ENCODE data around the gene SNRPD2. TPM values are rescaled to one million over a fixed set of nuclear protein-coding genes. Genes with fewer than 3 reads are reported as not detected.

Gene SNRPD2
- total and polyA plus RNA-seq, 3 experiments from 2014 or later: 738 to 1,016 (median 747) TPM

GRCh38 chr19:45677351-45678230 is 14.2 kb downstream of the SNRPD2 start:
- H3K4me1 ChIP-seq (ENCODE audit: insufficient read depth, low read length): peaks cover 19% of the 10 kb centered on the region
- DNase-seq: peak; percentile 66 to 81 (median 77)
- Mint-ChIP-seq H3K9me3 (no peaks in the 10 kb centered on the region), H3K4me3 (peak overlapping the region; percentile 83 to 92 (median 88)), H3K27ac (peak overlapping the region in 6 of 8 donors; percentile 24 to 89 (median 78)), H3K4me1 (peaks cover 14 to 28% (median 20%) of the 10 kb centered on the region in 3 donors), H3K27me3 (peaks cover 0 to 4% of the 10 kb centered on the region in 2 donors), H3K36me3 (peaks cover 0 to 3% (median 2%) of the 10 kb centered on the region in 3 donors)
- CTCF ChIA-PET: interaction anchor here (1.1 to 8.6 kb wide), 4 partner anchors 8 to 36 kb away, joined by 3 to 107 read pairs (median 5); partner anchors contain the start of genes GIPR, QPCTL and SNRPD2
- H3K36me3 ChIP-seq (ENCODE audit: insufficient read depth, low read length): no peaks in the 10 kb centered on the region
- no peaks in the 10 kb centered on the region for H3K9me3 ChIP-seq (ENCODE audit: low read length)
- H3K4me3 ChIP-seq (ENCODE audit: low read length): peak overlapping the region; percentile 59
- no peak overlapping the region for H3K27ac ChIP-seq (ENCODE audit: low read depth, low read length)
- POLR2A ChIA-PET: interaction anchor here (0.5 to 1.7 kb wide), 4 partner anchors 15 to 105 kb away, joined by 3 to 12 read pairs (median 4); partner anchors contain the start of genes DMPK, QPCTL and SNRPD2
- no peaks in the 10 kb centered on the region for H3K27me3 ChIP-seq (ENCODE audit: insufficient read depth, low read length, poor library complexity, severe bottlenecking)

- Histone ChIP-seq H3K27ac (ENCODE audit: low read depth, low read length) (no peak overlapping the region), H3K27me3 (ENCODE audit: insufficient read depth, low read length, poor library complexity, severe bottlenecking) (no peaks in the 10 kb centered on the region), H3K36me3 (ENCODE audit: insufficient read depth, low read length) (no peaks in the 10 kb centered on the region), H3K4me3 (ENCODE audit: low read length) (peak overlapping the region; percentile 59), H3K9me3 (ENCODE audit: low read length) (no peaks in the 10 kb centered on the region), H3K4me1 (ENCODE audit: insufficient read depth, low read length) (peaks cover 16% of the 10 kb centered on the region)
- Mint-ChIP-seq H3K27ac (peak overlapping the region in 5 of 8 donors; percentile 17 to 70 (median 47)), H3K27me3 (peaks cover 0 to 4% of the 10 kb centered on the region in 2 donors), H3K4me3 (peak overlapping the region; percentile 68 to 90 (median 82)), H3K4me1 (peaks cover 11 to 25% (median 17%) of the 10 kb centered on the region in 3 donors), H3K9me3 (no peaks in the 10 kb centered on the region), H3K36me3 (peaks cover 0 to 3% (median 3%) of the 10 kb centered on the region in 3 donors)
- POLR2A ChIA-PET: interaction anchor here (1.5 to 1.7 kb wide), 2 partner anchors 16 to 36 kb away, joined by 3 to 12 read pairs; partner anchors contain the start of genes QPCTL and SNRPD2
- DNase-seq: peak; percentile 35 to 75 (median 49)
- CTCF ChIA-PET: interaction anchor here (1.1 to 8.6 kb wide), 3 partner anchors 9 to 35 kb away, joined by 3 to 107 read pairs (median 5); partner anchors contain the start of genes GIPR, QPCTL and SNRPD2
Measured at GRCh38 chr19:45676851-45677263, 14.9 kb downstream of the SNRPD2 start.

- DNase-seq: no peak
- POLR2A ChIA-PET: interaction anchor here (0.7 kb wide), 1 partner anchor 1037 kb away, joined by 9 read pairs; no protein-coding TSS in a partner anchor
- Mint-ChIP-seq H3K9me3 (no peaks in the 10 kb centered on the region), H3K4me1 (peaks cover 15 to 28% (median 15%) of the 10 kb centered on the region in 3 donors), H3K27me3 (peaks cover 0 to 10% of the 10 kb centered on the region in 2 donors), H3K27ac (no peak overlapping the region), H3K4me3 (peak overlapping the region in 3 of 7 donors; percentile 3 to 45 (median 32)), H3K36me3 (peaks cover 0 to 3% (median 3%) of the 10 kb centered on the region in 3 donors)
- no peaks in the 10 kb centered on the region for H3K9me3 ChIP-seq (ENCODE audit: low read length)
- no peaks in the 10 kb centered on the region for H3K27me3 ChIP-seq (ENCODE audit: insufficient read depth, low read length, poor library complexity, severe bottlenecking)
- H3K36me3 ChIP-seq (ENCODE audit: insufficient read depth, low read length): no peaks in the 10 kb centered on the region
- CTCF ChIA-PET: interaction anchor here (0.6 to 8.6 kb wide), 5 partner anchors 8 to 218 kb away, joined by 3 to 107 read pairs (median 3); partner anchors contain the start of genes QPCTL and SNRPD2
- peaks cover 14% of the 10 kb centered on the region for H3K4me1 ChIP-seq (ENCODE audit: insufficient read depth, low read length)
- no peak overlapping the region for H3K4me3 ChIP-seq (ENCODE audit: low read length)
- no peak overlapping the region for H3K27ac ChIP-seq (ENCODE audit: low read depth, low read length)
Measured at GRCh38 chr19:45674946-45675345, 16.8 kb downstream of the SNRPD2 start.

- ChIA-PET POLR2A (interaction anchor here (1.6 kb wide), 1 partner anchor 22 kb away, joined by 3 read pairs; the partner anchor contains the start of gene QPCTL), CTCF (interaction anchor here (1.2 to 3.0 kb wide), 3 partner anchors 10 to 28 kb away, joined by 3 to 12 read pairs (median 6); partner anchors contain the start of gene QPCTL)
- H3K4me1 Mint-ChIP-seq: peaks cover 24 to 39% (median 27%) of the 10 kb centered on the region in 3 donors
- no peaks in the 10 kb centered on the region for H3K36me3 ChIP-seq (ENCODE audit: insufficient read depth, low read length)
- no peaks in the 10 kb centered on the region for H3K27me3 ChIP-seq (ENCODE audit: insufficient read depth, low read length, poor library complexity, severe bottlenecking)
- peak overlapping the region; percentile 24 for H3K27ac ChIP-seq (ENCODE audit: low read depth, low read length)
- no peak overlapping the region for H3K4me3 ChIP-seq (ENCODE audit: low read length)
- H3K9me3 Mint-ChIP-seq: no peaks in the 10 kb centered on the region
- peaks cover 0 to 12% of the 10 kb centered on the region in 2 donors for H3K27me3 Mint-ChIP-seq
- H3K4me3 Mint-ChIP-seq: peak overlapping the region in 6 of 7 donors; percentile 19 to 65 (median 32)
- peaks cover 0 to 7% (median 3%) of the 10 kb centered on the region in 3 donors for H3K36me3 Mint-ChIP-seq
- H3K9me3 ChIP-seq (ENCODE audit: low read length): no peaks in the 10 kb centered on the region
- H3K27ac Mint-ChIP-seq: peak overlapping the region in 1 of 8 donors; percentile 17
- peak; percentile 24 to 61 (median 41) for DNase-seq
- peaks cover 20% of the 10 kb centered on the region for H3K4me1 ChIP-seq (ENCODE audit: insufficient read depth, low read length)
Measured at GRCh38 chr19:45670670-45671453, 20.9 kb downstream of the SNRPD2 start.

- DNase-seq: peak in 3 of 5 donors; percentile 24 to 59 (median 45)
- Mint-ChIP-seq H3K9me3 (no peaks in the 10 kb centered on the region), H3K27me3 (peaks cover 9 to 12% of the 10 kb centered on the region in 2 donors), H3K36me3 (peaks cover 0 to 7% (median 3%) of the 10 kb centered on the region in 3 donors), H3K4me3 (peak overlapping the region; percentile 87 to 96 (median 92)), H3K27ac (peak overlapping the region; percentile 44 to 97 (median 90)), H3K4me1 (peaks cover 24 to 39% (median 27%) of the 10 kb centered on the region in 3 donors)
- Histone ChIP-seq H3K27me3 (ENCODE audit: insufficient read depth, low read length, poor library complexity, severe bottlenecking) (no peaks in the 10 kb centered on the region), H3K27ac (ENCODE audit: low read depth, low read length) (peak overlapping the region; percentile 86), H3K4me3 (ENCODE audit: low read length) (peak overlapping the region; percentile 91), H3K4me1 (ENCODE audit: insufficient read depth, low read length) (peaks cover 20% of the 10 kb centered on the region), H3K9me3 (ENCODE audit: low read length) (no peaks in the 10 kb centered on the region), H3K36me3 (ENCODE audit: insufficient read depth, low read length) (no peaks in the 10 kb centered on the region)
- CTCF ChIA-PET: interaction anchor here (1.1 to 3.0 kb wide), 6 partner anchors 9 to 48 kb away, joined by 3 to 12 read pairs (median 6); partner anchors contain the start of gene QPCTL
- POLR2A ChIA-PET: interaction anchor here (0.6 to 1.0 kb wide), 3 partner anchors 23 to 149 kb away, joined by 4 to 13 read pairs (median 4); partner anchors contain the start of gene QPCTL
Measured at GRCh38 chr19:45668342-45668871, 23.3 kb downstream of the SNRPD2 start.

- Mint-ChIP-seq H3K4me3 (peak within 1 kb of the TSS; percentile 87 to 96 (median 92)), H3K27me3 (peaks cover 9 to 11% of the 10 kb centered on the region in 2 donors), H3K4me1 (peaks cover 24 to 39% (median 27%) of the 10 kb centered on the region in 3 donors), H3K27ac (peak within 1 kb of the TSS; percentile 66 to 97 (median 91)), H3K9me3 (no peaks in the 10 kb centered on the region), H3K36me3 (peaks cover 0 to 6% (median 3%) of the 10 kb centered on the region in 3 donors)
- Histone ChIP-seq H3K9me3 (ENCODE audit: low read length) (no peaks in the 10 kb centered on the region), H3K27me3 (ENCODE audit: insufficient read depth, low read length, poor library complexity, severe bottlenecking) (no peaks in the 10 kb centered on the region), H3K4me1 (ENCODE audit: insufficient read depth, low read length) (peaks cover 20% of the 10 kb centered on the region), H3K36me3 (ENCODE audit: insufficient read depth, low read length) (no peaks in the 10 kb centered on the region), H3K4me3 (ENCODE audit: low read length) (peak within 1 kb of the TSS; percentile 91), H3K27ac (ENCODE audit: low read depth, low read length) (peak within 1 kb of the TSS; percentile 86)
- CTCF ChIA-PET: interaction anchor here (1.3 to 2.1 kb wide), 3 partner anchors 9 to 26 kb away, joined by 3 to 7 read pairs (median 7); partner anchors contain the start of gene QPCTL
- POLR2A ChIA-PET: interaction anchor here (1.0 kb wide), 1 partner anchor 22 kb away, joined by 4 read pairs; no protein-coding TSS in a partner anchor
- peak in 4 of 5 donors; percentile 28 to 74 (median 58) for DNase-seq
Measured at GRCh38 chr19:45667620-45668341, 24.0 kb downstream of the SNRPD2 start, which contains the start of gene GIPR. TSS of gene GIPR (plus strand) at chr19:45668221. CDS start at chr19:45669521, 1,300 bp downstream.
